Spleen (tissue), 11 donors: ENCODE results near the gene SLAMF9. TPM values are rescaled to one million over a fixed set of nuclear protein-coding genes. Genes with fewer than 3 reads are reported as not detected.

Source experiments
- DNase-seq: peaks from one replicate; pipeline ENCODE4 v3.0.0-alpha.2; 2020
- H3K27ac ChIP-seq, 8 donors: fragments of 200-600 bp; sonication (generic) in 7 of 8; 1 replicate in 4 of 8; 2 replicates in 4 of 8; pipeline versions ENCODE4 v1.5.0 to v1.8.0; 2016 to 2021; ENCODE audit warnings: inconsistent platforms in 4 of 8, mild to moderate bottlenecking in 4 of 8, moderate library complexity in 1 of 8
- H3K27me3 ChIP-seq, 7 donors: fragments of 200-600 bp; sonication (generic) in 6 of 7; replicated peaks in 1 of 7; 1 replicate in 4 of 7; 2 replicates in 3 of 7; pipeline versions ENCODE4 v1.5.0 to v1.8.0; 2016 to 2021; ENCODE audit warnings: inconsistent platforms in 3 of 7, mild to moderate bottlenecking in 1 of 7
- H3K36me3 ChIP-seq, 6 donors: fragments of 200-600 bp; sonication (generic) in 5 of 6; 1 replicate in 4 of 6; 2 replicates in 2 of 6; pipeline versions ENCODE4 v1.5.0 to v1.8.0; 2016 to 2021; ENCODE audit warnings: inconsistent platforms in 2 of 6
- H3K4me1 ChIP-seq, 6 donors: fragments of 200-600 bp; sonication (generic) in 5 of 6; 1 replicate in 3 of 6; 2 replicates in 3 of 6; pipeline versions ENCODE4 v1.5.0 to v1.8.0; 2016 to 2021; ENCODE audit warnings: inconsistent platforms in 3 of 6
- H3K4me3 ChIP-seq, 8 donors: fragments of 200-600 bp; sonication (generic) in 7 of 8; 1 replicate in 4 of 8; 2 replicates in 4 of 8; pipeline versions ENCODE4 v1.5.0 to v1.8.0; 2016 to 2021; ENCODE audit warnings: inconsistent platforms in 4 of 8, mild to moderate bottlenecking in 4 of 8, moderate library complexity in 2 of 8
- H3K9me3 ChIP-seq, 8 donors: fragments of 200-600 bp; sonication (generic) in 7 of 8; 1 replicate in 4 of 8; 2 replicates in 4 of 8; pipeline versions ENCODE4 v1.5.0 to v1.8.0; 2016 to 2021; ENCODE audit warnings: inconsistent platforms in 4 of 8
- CTCF ChIP-seq, 11 experiments: fragments of 200-600 bp in 7 of 11; fragments of 450-650 bp in 4 of 11; sonication (generic) in 4 of 11; IDR thresholded peaks in 8 of 11; conservative IDR thresholded peaks in 3 of 11; 1 replicate in 7 of 11; 2 replicates in 4 of 11; pipeline versions ENCODE4 v1.4.0 to v1.8.0; 2016 to 2021; ENCODE audit warnings: antibody characterized with exemption in 11 of 11, inconsistent platforms in 4 of 11, mild to moderate bottlenecking in 1 of 11
- POLR2A ChIP-seq, 3 donors: fragments of 450-650 bp; IDR thresholded peaks; one replicate each; pipeline ENCODE4 v1.5.1; 2017; ENCODE audit warnings: antibody characterized with exemption in 3 of 3, mild to moderate bottlenecking in 1 of 3
- POLR2AphosphoS5 ChIP-seq, 3 donors: sonication (generic); formaldehyde crosslinking; IDR thresholded peaks; one replicate each; pipeline ENCODE4 v1.5.1; 2017; ENCODE audit warnings: antibody characterized with exemption in 3 of 3
- WGBS, 5 donors: extraction: QIAGEN DNeasy Blood & Tissue Kit in 3 of 5; methylation state at CpG; one replicate each; pipeline versions ENCODE4 v1.1.5 to v1.1.7; 2013 to 2018; 5-methylcytosine and 5-hydroxymethylcytosine counted together
- intact Hi-C: fragments of 100-400 bp; cut with DNase I; formaldehyde crosslinking; loops from one replicate; pipeline ENCODE4 v1.15.0; 2023; ENCODE audit warnings: low total_unique reads
- polyA plus RNA-seq, 3 donors: library from polyadenylated mRNA; stranded (reverse); fragments of 200-250 nt; gene quantifications; one replicate each; pipeline ENCODE4 v1.2.1, GENCODE V29; 2013
- total RNA-seq, 7 donors: library from RNA; depleted of rRNA in 3 of 7; stranded (reverse); fragments of >200 nt in 3 of 7; fragmentation: NEBNext Ultra II Directional in 4 of 7; extraction: Animal tissue kit (Norgen Biotek cat#: 25700) in 4 of 7; gene quantifications; one replicate each; pipeline versions ENCODE4 v1.1.0 to v1.2.1, GENCODE V29; 2016 to 2021
- donor health status: healthy with polysubstance abuse.
- donor health status: DM: no; HTN: no; CAD: no; lungs with moderate emphysema.
- donor health status: DM: no; HTN: no; CAD: no.
- donor health status: Bipolar disorder and iron deficiency.
- donor health status: healthy.
- donor health status: DM: no; HTN: no; CAD: no.
- donor health status: DM: yes; HTN: yes; CAD: no.

Gene SLAMF9
- total and polyA plus RNA-seq, 10 donors, result 0.14 to 1.3 (median 0.46) TPM; not detected in 4

GRCh38 chr1:159979257-159979656, 25.2 kb upstream of the SLAMF9 start:
- DNase-seq, result no peak
- Histone ChIP-seq H3K36me3 (no peaks in the 10 kb centered on the region), H3K9me3 (no peaks in the 10 kb centered on the region), H3K4me3 (no peak overlapping the region), H3K27me3 (peaks cover 0 to 49% (median 0%) of the 10 kb centered on the region in 7 donors), H3K27ac (no peak overlapping the region), H3K4me1 (no peaks in the 10 kb centered on the region)
- intact Hi-C loops, result no loop called here
- 74 to 93% (median 82%) methylated on average over 3 of the region's 3 CpGs for WGBS, 5 donors
- no peak for TF ChIP-seq CTCF (IDR thresholded peaks at IDR 0.05 in 8 of 11, conservative IDR thresholded peaks at IDR 0.05 in 3 of 11)
- no peak for TF ChIP-seq POLR2AphosphoS5 (IDR thresholded peaks at IDR 0.05)
- no peak for TF ChIP-seq POLR2A (IDR thresholded peaks at IDR 0.05)

GRCh38 chr1:159978107-159978398, 24.0 kb upstream of the SLAMF9 start:
- intact Hi-C loops, result no loop called here

GRCh38 chr1:159977364-159978106, 23.5 kb upstream of the SLAMF9 start:
- WGBS, 5 donors, result 82 to 94% (median 86%) methylated on average over 6 of the region's 6 CpGs
- TF ChIP-seq CTCF (IDR thresholded peaks at IDR 0.05 in 8 of 11, conservative IDR thresholded peaks at IDR 0.05 in 3 of 11), result no peak
- TF ChIP-seq POLR2AphosphoS5 (IDR thresholded peaks at IDR 0.05), result no peak
- no peak for TF ChIP-seq POLR2A (IDR thresholded peaks at IDR 0.05)

More at GRCh38 chr1:159978107-159978398, 24.0 kb upstream of the SLAMF9 start:
- H3K4me1 ChIP-seq, result no peaks in the 10 kb centered on the region
- peaks cover 0 to 58% (median 0%) of the 10 kb centered on the region in 7 donors for H3K27me3 ChIP-seq
- no peak overlapping the region for H3K27ac ChIP-seq
- H3K9me3 ChIP-seq, result no peaks in the 10 kb centered on the region
- no peak for DNase-seq
- TF ChIP-seq CTCF (IDR thresholded peaks at IDR 0.05 in 8 of 11, conservative IDR thresholded peaks at IDR 0.05 in 3 of 11), result no peak
- no peak overlapping the region for H3K4me3 ChIP-seq
- 64 to 88% (median 83%) methylated on average over 2 of the region's 2 CpGs for WGBS, 5 donors
- no peaks in the 10 kb centered on the region for H3K36me3 ChIP-seq

GRCh38 chr1:159974350-159974965, 20.4 kb upstream of the SLAMF9 start:
- DNase-seq, result no peak
- no peak overlapping the region for H3K4me3 ChIP-seq
- no peaks in the 10 kb centered on the region for H3K9me3 ChIP-seq
- 82 to 92% (median 90%) methylated on average over 7 of the region's 7 CpGs for WGBS, 5 donors
- no peaks in the 10 kb centered on the region for H3K4me1 ChIP-seq
- TF ChIP-seq POLR2A (IDR thresholded peaks at IDR 0.05) (no peak), CTCF (IDR thresholded peaks at IDR 0.05 in 8 of 11, conservative IDR thresholded peaks at IDR 0.05 in 3 of 11) (no peak), POLR2AphosphoS5 (IDR thresholded peaks at IDR 0.05) (no peak)
- intact Hi-C loops, result no loop called here
- peaks cover 0 to 61% (median 0%) of the 10 kb centered on the region in 7 donors for H3K27me3 ChIP-seq
- no peaks in the 10 kb centered on the region for H3K36me3 ChIP-seq
- no peak overlapping the region for H3K27ac ChIP-seq

More at GRCh38 chr1:159977364-159978106, 23.5 kb upstream of the SLAMF9 start:
- no peak overlapping the region for H3K27ac ChIP-seq
- no peaks in the 10 kb centered on the region for H3K36me3 ChIP-seq
- no peaks in the 10 kb centered on the region for H3K9me3 ChIP-seq
- no peak for DNase-seq
- H3K27me3 ChIP-seq, result peaks cover 0 to 63% (median 0%) of the 10 kb centered on the region in 7 donors
- intact Hi-C loops, result no loop called here
- H3K4me3 ChIP-seq, result no peak overlapping the region
- H3K4me1 ChIP-seq, result no peaks in the 10 kb centered on the region
